Upper lobe of left lung (tissue), 4 donors: ENCODE data around the gene UBQLN1.

ENCODE experiments used
- CTCF ChIP-seq, 6 experiments: fragments of 450-650 bp in 4 of 6; fragments of 200-600 bp in 2 of 6; sonication (generic) in 2 of 6; IDR thresholded peaks; one replicate each; pipeline ENCODE4 v1.5.1; 2016 to 2019; ENCODE audit warnings: antibody characterized with exemption in 6 of 6
- EP300 ChIP-seq, 4 donors: sonication (generic); formaldehyde crosslinking; IDR thresholded peaks; one replicate each; pipeline ENCODE4 v1.5.1; 2017; ENCODE audit warnings: antibody characterized with exemption in 4 of 4, control low read depth in 2 of 4
- POLR2A ChIP-seq, 4 donors: fragments of 450-650 bp; IDR thresholded peaks; one replicate each; pipeline ENCODE4 v1.5.1; 2016 to 2017; ENCODE audit warnings: antibody characterized with exemption in 4 of 4, mild to moderate bottlenecking in 2 of 4
- POLR2AphosphoS5 ChIP-seq, 2 donors: sonication (generic); formaldehyde crosslinking; IDR thresholded peaks; one replicate each; pipeline ENCODE4 v1.5.1; 2017; ENCODE audit warnings: antibody characterized with exemption in 2 of 2

- no peak for TF ChIP-seq CTCF (IDR thresholded peaks at IDR 0.05)
- TF ChIP-seq EP300 (IDR thresholded peaks at IDR 0.05), result no peak
- no peak for TF ChIP-seq POLR2A (IDR thresholded peaks at IDR 0.05)
- TF ChIP-seq POLR2AphosphoS5 (IDR thresholded peaks at IDR 0.05), result no peak
These were observed 46.7 kb upstream of the UBQLN1 start for GRCh38 chr9:83754383-83754977.
